Measurements from ENCODE around the gene POLR2A. TPM values are rescaled to one million over a fixed set of nuclear protein-coding genes. Genes with fewer than 3 reads are reported as not detected.
A peak's percentile ranks its signal among the peaks of the same experiment; 100 is the strongest.

Gene POLR2A
- total RNA-seq, 2 experiments from 2014 or later = 192 to 214 TPM

- ATAC-seq (ENCODE audit: low read depth) (no peak), DNase-seq (no peak)
- H3K36me3 Mint-ChIP-seq = peaks cover 5% of the 10 kb centered on the region
- H3K4me1 Mint-ChIP-seq = peaks cover 4% of the 10 kb centered on the region
- H3K4me3 Mint-ChIP-seq = no peak overlapping the region
- H3K27me3 Mint-ChIP-seq = peaks cover 6% of the 10 kb centered on the region
- H3K27ac Mint-ChIP-seq = no peak overlapping the region
- POLR2A ChIA-PET = interaction anchor here (1.0 kb wide), 1 partner anchor 11 kb away, joined by 3 read pairs; no protein-coding TSS in a partner anchor
- H3K9me3 Mint-ChIP-seq = peaks cover 6% of the 10 kb centered on the region
These were observed 54.9 kb downstream of the POLR2A start for GRCh38 chr17:7538891-7539545.

- POLR2A ChIA-PET = no interaction called here
- H3K27ac Mint-ChIP-seq = no peak overlapping the region
- H3K27me3 Mint-ChIP-seq = peaks cover 6% of the 10 kb centered on the region
- no peak overlapping the region for H3K4me3 Mint-ChIP-seq
- ATAC-seq (ENCODE audit: low read depth) (no peak), DNase-seq (no peak)
- H3K36me3 Mint-ChIP-seq = peaks cover 5% of the 10 kb centered on the region
- H3K9me3 Mint-ChIP-seq = peaks cover 6% of the 10 kb centered on the region
- peaks cover 2% of the 10 kb centered on the region for H3K4me1 Mint-ChIP-seq
These were observed 57.0 kb downstream of the POLR2A start for GRCh38 chr17:7541074-7541621.

- peaks cover 12% of the 10 kb centered on the region for H3K36me3 Mint-ChIP-seq
- H3K4me3 Mint-ChIP-seq = no peak overlapping the region
- ATAC-seq (ENCODE audit: low read depth) (no peak), DNase-seq (no peak)
- POLR2A ChIA-PET = no interaction called here
- peaks cover 15% of the 10 kb centered on the region for H3K4me1 Mint-ChIP-seq
- H3K9me3 Mint-ChIP-seq = no peaks in the 10 kb centered on the region
- H3K27me3 Mint-ChIP-seq = peaks cover 5% of the 10 kb centered on the region
- no peak overlapping the region for H3K27ac Mint-ChIP-seq
These were observed 60.7 kb downstream of the POLR2A start for GRCh38 chr17:7544911-7545310.

- Mint-ChIP-seq H3K36me3 (peaks cover 28% of the 10 kb centered on the region), H3K27me3 (peaks cover 4% of the 10 kb centered on the region), H3K27ac (peak within 1 kb of the TSS; percentile 97), H3K9me3 (no peaks in the 10 kb centered on the region), H3K4me1 (peaks cover 43% of the 10 kb centered on the region), H3K4me3 (peak within 1 kb of the TSS; percentile 100)
- DNase-seq (peak; percentile 77), ATAC-seq (ENCODE audit: low read depth) (peak; percentile 62)
- POLR2A ChIA-PET = interaction anchor here (0.7 to 2.9 kb wide), 9 partner anchors 10 to 138 kb away, joined by 3 to 10 read pairs (median 5); partner anchors contain the start of genes CD68, POLR2A, TNFSF13 and ZBTB4
These were observed 64.6 kb downstream of the POLR2A start, which contains the start of gene TNFSF12 for GRCh38 chr17:7548585-7549400. Gene TNFSF12 (plus strand): TSS chr17:7549058. CDS start chr17:7549154, 96 bp downstream.

Other genes starting within 250 kb of the POLR2A start
- gene DVL2, start 249.8 kb upstream of the POLR2A start, total RNA-seq = 10 to 100 TPM; 62.1 to 67.3 TPM
- 10 to 100 TPM; 49.9 to 50.4 TPM for gene PHF23, start 244.9 kb upstream of the POLR2A start, total RNA-seq
- 100 to 1,000 TPM; 244 to 251 TPM for gene GABARAP, start 241.9 kb upstream of the POLR2A start, total RNA-seq
- gene CTDNEP1, start 232.6 kb upstream of the POLR2A start, total RNA-seq = 100 to 1,000 TPM; 157 to 160 TPM
- 10 to 100 TPM; 49.5 to 52.0 TPM for gene ELP5, start 232.2 kb upstream of the POLR2A start, total RNA-seq
- 1 to 10 TPM; 1.7 to 2.6 TPM for gene CLDN7, start 221.9 kb upstream of the POLR2A start, total RNA-seq
- gene SLC2A4, start 202.6 kb upstream of the POLR2A start, total RNA-seq = not detected
- gene YBX2, start 189.7 kb upstream of the POLR2A start, total RNA-seq = 1 to 10 TPM in 1 of 2 experiments, under 1 TPM in 1; 0.37 to 1.2 TPM
- 100 to 1,000 TPM; 420 to 451 TPM for gene EIF5A, start 176.7 kb upstream of the POLR2A start, total RNA-seq
- 10 to 100 TPM; 97.1 to 98.5 TPM for gene GPS2, start 169.0 kb upstream of the POLR2A start, total RNA-seq
- 10 to 100 TPM; 53.4 to 58.6 TPM for gene NEURL4, start 155.0 kb upstream of the POLR2A start, total RNA-seq
- gene ACAP1, start 147.8 kb upstream of the POLR2A start, total RNA-seq = 100 to 1,000 TPM; 710 to 756 TPM
- 1 to 10 TPM; 8.1 to 8.7 TPM for gene KCTD11, start 132.2 kb upstream of the POLR2A start, total RNA-seq
- not detected for gene TMEM95, start 129.2 kb upstream of the POLR2A start, total RNA-seq
- 1 to 10 TPM; 5.2 to 6.5 TPM for gene TNK1, start 103.3 kb upstream of the POLR2A start, total RNA-seq
- gene PLSCR3, start 89.8 kb upstream of the POLR2A start, total RNA-seq = 10 to 100 TPM; 79.3 to 82.1 TPM
- gene TMEM256, start 80.3 kb upstream of the POLR2A start, total RNA-seq = 10 to 100 TPM; 52.9 to 55.6 TPM
- 1 to 10 TPM; 8.0 to 8.7 TPM for gene NLGN2, start 76.5 kb upstream of the POLR2A start, total RNA-seq
- not detected for gene SPEM1, start 64.0 kb upstream of the POLR2A start, total RNA-seq
- not detected for gene SPEM2, start 58.8 kb upstream of the POLR2A start, total RNA-seq
- not detected for gene SPEM3, start 55.5 kb upstream of the POLR2A start, total RNA-seq
- 10 to 100 TPM; 15.7 to 17.7 TPM for gene TMEM102, start 48.9 kb upstream of the POLR2A start, total RNA-seq
- 10 to 100 TPM; 25.4 to 28.5 TPM for gene FGF11, start 44.9 kb upstream of the POLR2A start, total RNA-seq
- gene CHRNB1, start 39.3 kb upstream of the POLR2A start, total RNA-seq = 10 to 100 TPM; 15.2 to 15.7 TPM
- gene ZBTB4, start 4.7 kb upstream of the POLR2A start, total RNA-seq = 10 to 100 TPM; 56.0 to 58.6 TPM
- not detected for gene SLC35G6, start 2.9 kb upstream of the POLR2A start, total RNA-seq
- gene TNFSF12, start 64.7 kb downstream of the POLR2A start, total RNA-seq = 10 to 100 TPM; 93.0 to 95.7 TPM
- gene TNFSF13, start 74.4 kb downstream of the POLR2A start, total RNA-seq = 1 to 10 TPM; 8.2 to 8.4 TPM
- 10 to 100 TPM; 43.7 to 50.2 TPM for gene SENP3, start 77.6 kb downstream of the POLR2A start, total RNA-seq
- gene CD68, start 95.3 kb downstream of the POLR2A start, total RNA-seq = 10 to 100 TPM; 32.5 to 33.9 TPM
- gene MPDU1, start 99.5 kb downstream of the POLR2A start, total RNA-seq = 10 to 100 TPM; 50.2 TPM
- gene SOX15, start 105.7 kb downstream of the POLR2A start, total RNA-seq = under 1 TPM; 0.30 to 0.57 TPM
- gene FXR2, start 130.5 kb downstream of the POLR2A start, total RNA-seq = 10 to 100 TPM; 37.7 to 38.2 TPM
- gene SAT2, start 143.5 kb downstream of the POLR2A start, total RNA-seq = 10 to 100 TPM; 40.0 to 41.2 TPM
- gene SHBG, start 145.8 kb downstream of the POLR2A start, total RNA-seq = not detected
- under 1 TPM; 0.14 to 0.42 TPM for gene ATP1B2, start 166.6 kb downstream of the POLR2A start, total RNA-seq
- gene TP53, start 203.1 kb downstream of the POLR2A start, total RNA-seq = 100 to 1,000 TPM; 128 to 131 TPM
- gene WRAP53, start 204.1 kb downstream of the POLR2A start, total RNA-seq = 10 to 100 TPM; 19.3 to 19.4 TPM
- gene EFNB3, start 220.8 kb downstream of the POLR2A start, total RNA-seq = not detected
- gene DNAH2, start 233.4 kb downstream of the POLR2A start, total RNA-seq = not detected